GM19468 (cell line): ENCODE measurements around the gene KIF20A.
A peak's percentile ranks its signal among the peaks of the same experiment; 100 is the strongest.
"Not testable (repeated sequence)": the region's sequence is repeated elsewhere in the genome, so short reads cannot be mapped to it uniquely, and the experiment has no call there.

ENCODE experiments used
- ATAC-seq: cut with Tn5 transposase; IDR thresholded peaks from one replicate; pipeline ENCODE4 v1.9.1; 2021; ENCODE audit warnings: mild to moderate bottlenecking, moderate library complexity, moderate number of reproducible peaks; ENCODE audit not compliant: unreplicated experiment; ENCODE audit errors: extremely low read depth

KIF20A gene

GRCh38 chr5:138178516-138179276 is at the start of gene KIF20A, which contains the start of gene BRD8:
Gene KIF20A, plus strand, starts transcription at chr5:138179112. Its CDS starts 569 bp downstream, at chr5:138179681.
Gene BRD8, minus strand, starts transcription at chr5:138178630. Its CDS starts 16 bp downstream, at chr5:138178614.
- peak; percentile 75 for ATAC-seq

DNA sequence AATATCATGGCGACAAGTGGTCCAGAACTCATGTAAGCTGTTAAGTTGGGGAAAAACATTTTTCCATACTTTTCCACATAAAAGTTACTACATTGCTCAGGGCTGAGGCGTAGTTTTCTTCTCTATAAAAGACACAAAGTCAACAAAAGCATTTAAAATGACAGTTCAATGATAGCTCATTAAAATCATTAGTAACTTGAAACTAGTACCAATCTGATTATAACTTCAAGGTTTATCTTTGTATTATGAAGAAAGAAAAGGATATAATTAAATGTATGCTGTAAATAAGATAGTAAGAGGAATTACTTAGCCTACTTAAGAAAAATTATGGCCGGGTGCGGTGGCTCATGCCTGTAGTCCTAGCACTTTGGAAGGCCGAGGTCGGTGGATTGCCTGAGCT is 49.6 kb upstream of the KIF20A start:
- ATAC-seq, result no peak

DNA sequence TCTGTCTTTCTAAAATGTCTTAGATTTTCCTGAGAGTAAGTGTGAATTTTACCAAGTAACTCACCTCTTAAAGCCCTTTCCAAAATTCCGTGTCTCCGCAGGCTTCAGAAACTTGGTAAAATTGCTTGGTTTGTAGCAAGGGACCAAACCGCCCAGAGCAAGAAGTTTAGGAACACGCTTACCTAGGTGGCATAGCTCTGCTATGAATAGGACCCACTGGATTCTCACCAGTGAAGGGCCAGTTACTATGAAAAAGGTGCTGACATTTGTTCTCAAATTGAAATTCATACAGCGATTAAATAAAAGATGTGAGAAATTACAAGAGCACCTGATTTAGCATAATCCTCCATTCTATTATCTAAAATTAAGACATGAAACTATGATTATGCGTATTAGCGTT is 46.4 kb upstream of the KIF20A start:
- ATAC-seq, result no peak

DNA sequence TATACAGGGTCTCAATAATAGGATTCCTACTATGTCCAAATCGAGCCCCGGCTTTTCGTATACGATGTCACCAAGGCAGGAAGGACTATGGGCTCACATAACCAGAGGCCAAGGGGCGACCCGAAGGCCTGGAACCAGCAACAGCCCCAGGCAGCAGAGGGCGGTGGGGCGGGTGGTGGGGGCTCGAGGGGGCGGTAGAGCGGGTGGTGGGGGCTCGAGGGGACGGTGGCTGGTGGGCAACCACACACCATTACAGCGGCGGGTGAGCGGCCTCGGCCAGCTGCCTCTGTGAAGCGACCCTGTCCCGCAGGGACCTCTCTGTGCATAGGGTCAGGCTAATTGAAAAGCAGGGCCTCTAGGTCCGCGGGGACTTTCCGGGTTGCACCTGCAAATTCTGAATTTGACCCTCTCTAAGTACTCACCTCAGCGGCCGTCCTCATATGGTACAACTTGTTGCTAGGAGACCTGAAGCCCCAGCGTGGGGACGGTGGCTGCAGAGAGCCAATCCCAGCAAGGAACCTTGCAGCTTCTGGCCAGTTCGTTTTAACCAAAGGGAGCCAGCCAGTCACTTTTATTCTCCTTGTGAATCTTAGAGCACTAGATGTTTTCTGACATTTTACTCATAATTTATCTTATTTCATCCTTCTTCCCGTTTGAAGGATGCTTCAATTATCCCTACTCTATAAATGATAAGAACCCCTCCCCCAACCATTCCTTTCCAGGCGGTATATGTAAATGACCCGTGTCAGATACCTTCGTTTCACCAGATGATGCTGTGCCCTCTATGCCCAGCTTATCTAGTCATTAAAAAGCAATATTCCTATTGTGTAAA is 39.7 kb upstream of the KIF20A start, which contains the start of gene NME5:
Gene NME5, minus strand, starts transcription at position 480 of the 832 bp plus-strand sequence. CDS start 648 bp downstream, outside the sequence.
- ATAC-seq, result no peak

GRCh38 chr5:138139781-138140090 is 39.2 kb upstream of the KIF20A start:
- no peak for ATAC-seq

DNA sequence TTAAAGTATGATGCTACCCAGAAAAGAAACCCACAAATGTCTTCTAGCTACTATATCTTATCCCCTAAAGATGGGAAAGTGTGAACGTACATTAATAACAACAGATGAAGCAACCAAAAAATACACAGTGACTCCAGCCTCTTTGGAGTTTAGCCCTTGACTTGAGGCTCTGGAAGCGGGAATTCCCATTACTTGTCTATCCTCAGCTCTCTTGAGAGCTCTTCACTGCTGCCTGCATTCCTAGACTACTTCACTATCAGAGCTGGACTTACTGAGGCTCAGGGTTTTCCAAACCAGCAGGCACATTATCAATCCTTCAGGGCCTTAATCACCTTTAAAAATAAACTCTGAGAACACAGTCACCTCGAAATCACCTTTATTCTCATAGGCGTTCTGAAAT is 38.6 kb upstream of the KIF20A start:
- no peak for ATAC-seq

- ATAC-seq, result no peak
Observed at GRCh38 chr5:138141734-138142133, 37.2 kb upstream of the KIF20A start.

GRCh38 chr5:138143578-138143977 is 35.3 kb upstream of the KIF20A start:
- ATAC-seq, result not testable (repeated sequence)

- ATAC-seq, result no peak
Observed at GRCh38 chr5:138148811-138149210, 30.1 kb upstream of the KIF20A start.

DNA sequence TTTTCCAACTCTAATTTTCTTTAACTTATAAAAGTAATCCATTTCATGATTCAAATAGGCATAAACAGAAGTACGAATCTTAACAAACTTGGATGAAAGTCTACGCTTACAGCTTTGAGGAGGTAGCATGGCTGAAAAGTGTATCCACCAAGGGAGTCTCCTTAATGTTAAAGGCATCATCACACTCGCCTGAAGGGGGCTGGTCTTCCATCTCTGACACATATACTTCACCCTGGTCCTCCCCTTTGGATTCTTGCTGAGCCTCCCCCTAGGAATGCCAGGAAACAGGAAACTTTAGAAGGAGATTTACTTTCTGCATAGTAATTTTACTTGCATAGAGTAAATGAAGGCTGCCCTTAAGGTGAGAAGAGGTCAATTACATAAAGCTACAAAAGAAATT is 29.4 kb upstream of the KIF20A start:
- no peak for ATAC-seq

- ATAC-seq, result not testable (repeated sequence)
Observed at GRCh38 chr5:138155977-138156376, 22.9 kb upstream of the KIF20A start.

GRCh38 chr5:138157626-138158025 is 21.3 kb upstream of the KIF20A start:
- ATAC-seq, result no peak

GRCh38 chr5:138159666-138160065 is 19.2 kb upstream of the KIF20A start:
- no peak for ATAC-seq

- no peak for ATAC-seq
Observed at GRCh38 chr5:138160706-138161105, 18.2 kb upstream of the KIF20A start.

DNA sequence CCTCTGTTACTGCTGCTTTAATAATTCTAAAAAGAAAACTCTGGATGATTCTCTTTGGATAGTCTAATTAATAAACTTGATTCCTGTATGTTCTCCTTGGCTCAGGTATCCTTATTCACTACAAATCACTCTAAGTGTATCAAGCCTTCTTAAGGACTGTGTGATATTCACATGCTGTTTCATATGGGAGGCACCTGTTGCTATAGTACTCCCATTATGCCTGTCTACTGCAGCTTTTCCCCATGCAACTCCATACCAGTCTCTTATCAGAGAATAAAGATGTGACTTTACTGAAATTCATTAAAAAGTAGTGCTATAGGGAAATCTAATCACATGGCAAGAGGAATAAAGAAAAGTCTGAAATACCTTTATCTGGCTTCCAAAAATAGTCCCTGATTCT is 15.2 kb upstream of the KIF20A start:
- ATAC-seq, result no peak

GRCh38 chr5:138169124-138169523 is 9.8 kb upstream of the KIF20A start:
- no peak for ATAC-seq

GRCh38 chr5:138170299-138170698 is 8.6 kb upstream of the KIF20A start:
- no peak for ATAC-seq

DNA sequence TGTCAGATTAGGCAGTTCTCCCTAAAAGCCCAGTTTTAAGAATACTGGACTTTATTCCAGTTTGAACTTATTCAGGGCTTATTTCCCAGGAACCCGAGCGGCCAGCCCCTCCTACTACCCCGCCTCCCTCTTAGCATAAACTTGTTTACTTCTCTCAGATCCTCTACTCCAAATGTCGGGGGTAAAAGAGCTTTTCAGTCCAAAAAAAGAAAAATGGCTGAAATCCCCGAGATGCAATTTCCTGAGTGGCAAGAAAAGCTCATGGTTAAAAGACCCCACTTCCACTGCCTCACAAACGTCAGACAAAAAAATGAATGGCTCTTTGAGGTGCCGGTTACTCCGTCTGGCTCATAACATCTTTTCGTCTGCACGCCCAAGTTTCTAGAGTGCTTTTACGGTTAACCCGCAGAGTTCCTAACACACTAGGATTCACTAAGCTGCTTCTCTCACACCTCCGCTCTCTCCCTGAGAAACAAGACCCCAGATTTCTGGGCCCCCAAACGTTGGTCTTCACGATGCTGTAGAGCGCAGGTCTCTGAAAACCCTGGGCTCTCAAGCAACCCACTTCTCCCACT is 884 bp upstream of the KIF20A start:
- ATAC-seq, result no peak

- ATAC-seq, result peak; percentile 5
Observed at GRCh38 chr5:138179277-138179857, 455 bp downstream of the KIF20A start.

DNA sequence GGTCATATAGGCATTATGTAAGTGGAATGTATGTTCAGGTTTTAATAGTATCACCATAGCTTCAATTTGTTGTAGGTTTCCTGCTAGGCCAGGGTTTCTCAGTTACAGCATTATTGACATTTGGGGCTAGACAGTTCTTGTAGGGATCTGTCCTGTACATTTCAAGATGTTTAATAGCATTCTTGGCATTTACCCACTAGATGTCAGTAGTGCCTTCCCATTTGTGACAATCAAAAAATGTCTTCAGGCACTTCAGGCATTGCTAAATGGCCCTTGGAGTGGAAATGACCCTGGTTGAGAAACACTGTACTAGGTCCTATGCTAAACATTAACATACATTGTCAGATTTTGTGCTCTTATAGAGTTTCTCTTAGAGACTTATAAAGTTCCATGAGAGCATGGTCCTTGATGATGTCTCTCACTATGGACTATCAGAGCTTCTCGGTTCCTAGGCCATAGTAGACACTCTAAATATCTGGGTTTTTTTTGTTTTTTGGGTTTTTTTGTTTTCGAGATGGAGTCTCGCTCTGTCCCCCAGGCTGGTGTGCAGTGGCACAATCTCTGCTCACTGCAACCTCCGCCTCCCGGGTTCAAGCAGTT is 1.4 kb downstream of the KIF20A start:
- ATAC-seq, result no peak
